Measurements from ENCODE around the gene CCDC178.

CCDC178 gene

DNA sequence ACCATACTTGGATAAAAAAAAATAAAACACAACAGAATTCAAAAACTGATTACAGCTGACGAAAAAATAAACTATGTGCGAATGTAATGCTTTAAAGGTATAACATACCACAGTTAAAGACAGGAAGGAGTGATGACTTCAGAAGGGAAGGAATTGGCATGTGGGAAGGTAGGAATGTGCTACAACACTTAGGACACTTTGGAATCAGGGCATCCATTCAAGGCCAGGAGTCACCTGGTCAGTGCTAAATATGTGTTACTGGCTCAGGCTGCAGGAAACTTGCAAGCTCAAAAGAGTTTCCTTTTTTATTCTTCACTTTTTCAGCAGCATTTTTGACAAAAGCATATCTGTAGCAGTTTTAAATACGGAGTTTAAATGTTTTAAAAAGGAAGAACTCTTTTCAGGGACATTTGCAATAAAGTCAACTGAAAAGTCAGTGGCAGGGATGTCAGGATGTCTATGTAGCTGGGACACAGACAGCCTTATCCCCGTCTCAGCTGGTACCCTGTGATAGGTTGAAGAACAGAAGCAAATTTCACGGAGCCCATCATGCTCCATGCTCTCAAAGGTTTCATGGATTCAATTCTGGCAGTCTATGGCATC is 529.7 kb downstream of the CCDC178 start:
- Histone ChIP-seq H3K9me3 (ENCODE audit: control insufficient read depth, low read length) (no peaks in the 10 kb centered on the region), H3K4me1 (ENCODE audit: control insufficient read depth, insufficient read depth, low read length) (no peaks in the 10 kb centered on the region), H3K27me3 (ENCODE audit: control insufficient read depth, insufficient read depth, low read length, poor library complexity, severe bottlenecking) (no peaks in the 10 kb centered on the region), H3K36me3 (ENCODE audit: control insufficient read depth, insufficient read depth, low read length) (no peaks in the 10 kb centered on the region), H3K27ac (ENCODE audit: insufficient read depth, low read depth, low read length, poor library complexity, severe bottlenecking) (no peak overlapping the region), H3K4me3 (ENCODE audit: insufficient read depth, low read depth, low read length) (no peak overlapping the region)
- 90 to 94% methylated on average over 5 of the region's 5 CpGs for WGBS, 2 experiments

- WGBS, 2 experiments, result 82 to 86% methylated on average over 4 to 5 of the region's 5 CpGs
- Histone ChIP-seq H3K4me3 (ENCODE audit: insufficient read depth, low read depth, low read length) (no peak overlapping the region), H3K9me3 (ENCODE audit: control insufficient read depth, low read length) (no peaks in the 10 kb centered on the region), H3K27me3 (ENCODE audit: control insufficient read depth, insufficient read depth, low read length, poor library complexity, severe bottlenecking) (no peaks in the 10 kb centered on the region), H3K4me1 (ENCODE audit: control insufficient read depth, insufficient read depth, low read length) (no peaks in the 10 kb centered on the region), H3K27ac (ENCODE audit: insufficient read depth, low read depth, low read length, poor library complexity, severe bottlenecking) (no peak overlapping the region), H3K36me3 (ENCODE audit: control insufficient read depth, insufficient read depth, low read length) (no peaks in the 10 kb centered on the region)
These were observed 530.5 kb downstream of the CCDC178 start for GRCh38 chr18:32909798-32910561.

DNA sequence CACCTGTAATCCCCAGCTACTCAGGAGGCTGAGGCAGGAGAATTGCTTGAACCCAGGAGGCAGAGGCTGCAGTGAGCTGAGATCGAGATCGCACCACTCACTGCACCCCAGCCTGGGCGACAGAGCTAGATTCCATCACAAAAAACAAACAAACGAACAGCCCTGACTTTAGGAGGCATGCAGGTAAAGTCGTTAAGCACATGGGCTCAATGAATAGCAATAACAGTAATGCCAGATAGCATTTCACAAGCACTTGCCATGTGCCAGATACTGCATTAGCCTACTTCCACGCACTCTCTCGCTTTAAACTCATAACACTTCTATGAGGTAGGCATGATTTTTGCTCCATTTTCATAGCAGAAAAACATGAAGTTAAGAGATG is 532.1 kb downstream of the CCDC178 start:
- H3K4me3 ChIP-seq (ENCODE audit: insufficient read depth, low read depth, low read length), result no peak overlapping the region
- no peaks in the 10 kb centered on the region for H3K4me1 ChIP-seq (ENCODE audit: control insufficient read depth, insufficient read depth, low read length)
- WGBS, 2 experiments, result 90 to 93% methylated on average over 5 to 7 of the region's 7 CpGs

GRCh38 chr18:32907648-32908423 is 532.7 kb downstream of the CCDC178 start:
- H3K4me3 ChIP-seq (ENCODE audit: insufficient read depth, low read depth, low read length), result no peak overlapping the region
- H3K27ac ChIP-seq (ENCODE audit: insufficient read depth, low read depth, low read length, poor library complexity, severe bottlenecking), result no peak overlapping the region
- 91% methylated on average over 12 of the region's 12 CpGs for WGBS, 2 experiments
- H3K36me3 ChIP-seq (ENCODE audit: control insufficient read depth, insufficient read depth, low read length), result no peaks in the 10 kb centered on the region
- no peaks in the 10 kb centered on the region for H3K4me1 ChIP-seq (ENCODE audit: control insufficient read depth, insufficient read depth, low read length)
- H3K9me3 ChIP-seq (ENCODE audit: control insufficient read depth, low read length), result no peaks in the 10 kb centered on the region
- no peaks in the 10 kb centered on the region for H3K27me3 ChIP-seq (ENCODE audit: control insufficient read depth, insufficient read depth, low read length, poor library complexity, severe bottlenecking)

More for the DNA sequence above, 532.1 kb downstream of the CCDC178 start:
- Histone ChIP-seq H3K9me3 (ENCODE audit: control insufficient read depth, low read length) (no peaks in the 10 kb centered on the region), H3K27me3 (ENCODE audit: control insufficient read depth, insufficient read depth, low read length, poor library complexity, severe bottlenecking) (no peaks in the 10 kb centered on the region), H3K36me3 (ENCODE audit: control insufficient read depth, insufficient read depth, low read length) (no peaks in the 10 kb centered on the region), H3K27ac (ENCODE audit: insufficient read depth, low read depth, low read length, poor library complexity, severe bottlenecking) (no peak overlapping the region)

DNA sequence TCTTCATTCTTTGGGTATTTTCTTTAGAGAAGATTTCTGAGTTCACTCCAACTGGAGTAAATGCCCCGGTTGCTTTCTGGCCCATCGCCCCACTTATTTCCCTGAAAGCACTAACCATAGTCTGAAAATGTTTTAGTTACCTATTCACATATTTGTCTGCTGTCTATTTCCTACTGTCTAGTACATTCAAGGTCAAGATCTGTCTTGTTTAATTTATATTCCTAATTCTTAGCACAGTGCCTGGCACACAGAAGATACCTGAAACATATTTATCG is 533.3 kb downstream of the CCDC178 start:
- 95 to 100% methylated on average over 3 of the region's 3 CpGs for WGBS, 2 experiments
- Histone ChIP-seq H3K27me3 (ENCODE audit: control insufficient read depth, insufficient read depth, low read length, poor library complexity, severe bottlenecking) (no peaks in the 10 kb centered on the region), H3K27ac (ENCODE audit: insufficient read depth, low read depth, low read length, poor library complexity, severe bottlenecking) (no peak overlapping the region), H3K36me3 (ENCODE audit: control insufficient read depth, insufficient read depth, low read length) (no peaks in the 10 kb centered on the region), H3K9me3 (ENCODE audit: control insufficient read depth, low read length) (no peaks in the 10 kb centered on the region), H3K4me1 (ENCODE audit: control insufficient read depth, insufficient read depth, low read length) (no peaks in the 10 kb centered on the region), H3K4me3 (ENCODE audit: insufficient read depth, low read depth, low read length) (no peak overlapping the region)

GRCh38 chr18:32906506-32907310 is 533.8 kb downstream of the CCDC178 start:
- no peak overlapping the region for H3K4me3 ChIP-seq (ENCODE audit: insufficient read depth, low read depth, low read length)

DNA sequence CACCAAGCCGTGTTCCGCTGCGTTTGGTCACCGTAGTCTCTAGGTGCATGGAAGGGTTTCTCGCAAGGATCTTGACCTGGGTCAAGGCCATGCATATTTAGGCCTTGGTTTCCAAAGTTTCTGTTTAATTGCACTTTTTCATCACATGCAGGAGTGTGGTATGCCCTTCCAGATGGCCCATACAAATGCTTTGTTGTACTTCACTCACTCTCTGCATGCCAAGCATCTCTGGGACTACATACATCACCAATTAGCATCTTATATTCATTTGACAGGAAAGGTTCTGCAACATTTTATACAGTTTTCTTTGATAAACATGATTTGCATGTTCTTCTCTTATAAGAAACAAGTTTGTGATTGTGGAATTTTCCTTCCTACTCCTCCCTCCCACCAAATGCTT is 534.9 kb downstream of the CCDC178 start:
- no peaks in the 10 kb centered on the region for H3K4me1 ChIP-seq (ENCODE audit: control insufficient read depth, insufficient read depth, low read length)
- H3K27me3 ChIP-seq (ENCODE audit: control insufficient read depth, insufficient read depth, low read length, poor library complexity, severe bottlenecking), result no peaks in the 10 kb centered on the region
- H3K9me3 ChIP-seq (ENCODE audit: control insufficient read depth, low read length), result no peaks in the 10 kb centered on the region
- no peaks in the 10 kb centered on the region for H3K36me3 ChIP-seq (ENCODE audit: control insufficient read depth, insufficient read depth, low read length)
- H3K4me3 ChIP-seq (ENCODE audit: insufficient read depth, low read depth, low read length), result no peak overlapping the region
- H3K27ac ChIP-seq (ENCODE audit: insufficient read depth, low read depth, low read length, poor library complexity, severe bottlenecking), result no peak overlapping the region
- WGBS, 2 experiments, result 96 to 97% methylated on average over 5 of the region's 5 CpGs

More at GRCh38 chr18:32906506-32907310, 533.8 kb downstream of the CCDC178 start:
- Histone ChIP-seq H3K36me3 (ENCODE audit: control insufficient read depth, insufficient read depth, low read length) (no peaks in the 10 kb centered on the region), H3K27me3 (ENCODE audit: control insufficient read depth, insufficient read depth, low read length, poor library complexity, severe bottlenecking) (no peaks in the 10 kb centered on the region), H3K27ac (ENCODE audit: insufficient read depth, low read depth, low read length, poor library complexity, severe bottlenecking) (no peak overlapping the region), H3K4me1 (ENCODE audit: control insufficient read depth, insufficient read depth, low read length) (no peaks in the 10 kb centered on the region), H3K9me3 (ENCODE audit: control insufficient read depth, low read length) (no peaks in the 10 kb centered on the region)
- 93 to 94% methylated on average over 10 of the region's 10 CpGs for WGBS, 2 experiments

DNA sequence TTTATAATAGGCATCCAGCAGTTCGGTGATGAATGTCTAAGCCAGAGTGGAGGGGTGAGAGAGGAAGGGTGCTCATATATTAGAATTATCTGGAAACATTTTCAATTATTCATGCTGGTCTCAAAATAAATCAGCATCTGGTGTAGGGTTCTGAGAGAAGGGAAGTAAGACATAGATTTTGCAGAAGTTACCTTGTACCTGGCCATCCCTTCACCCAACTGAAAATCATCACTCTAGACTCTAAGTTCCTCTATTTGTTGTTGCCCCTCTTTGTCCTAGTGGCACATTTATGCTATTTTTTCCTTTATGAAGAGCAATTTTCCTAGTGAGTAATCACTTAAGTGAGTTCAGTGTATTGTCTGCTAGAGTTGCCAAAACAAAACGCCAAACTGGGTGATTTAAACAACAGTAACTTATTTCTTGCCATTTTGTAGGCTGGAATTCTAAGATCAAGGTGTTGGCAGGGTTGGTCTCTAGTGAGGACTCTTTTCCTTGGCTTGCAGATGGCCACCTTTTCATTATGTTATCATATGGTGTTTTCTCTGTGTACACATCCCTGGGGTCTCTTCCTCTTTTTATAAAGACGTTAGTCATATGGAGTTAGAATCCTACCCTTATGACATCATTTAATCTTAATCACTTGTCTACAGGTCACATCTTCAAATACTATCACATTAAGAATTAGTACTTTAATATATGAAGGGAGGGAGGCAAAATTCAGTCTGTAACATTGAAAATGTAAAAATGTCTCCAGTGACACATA is 537.8 kb downstream of the CCDC178 start:
- no peaks in the 10 kb centered on the region for H3K36me3 ChIP-seq (ENCODE audit: control insufficient read depth, insufficient read depth, low read length)
- no peak overlapping the region for H3K4me3 ChIP-seq (ENCODE audit: insufficient read depth, low read depth, low read length)
- WGBS, 2 experiments, result 96% methylated on average over 2 of the region's 3 CpGs
- H3K27ac ChIP-seq (ENCODE audit: insufficient read depth, low read depth, low read length, poor library complexity, severe bottlenecking), result no peak overlapping the region
- H3K9me3 ChIP-seq (ENCODE audit: control insufficient read depth, low read length), result no peaks in the 10 kb centered on the region
- H3K4me1 ChIP-seq (ENCODE audit: control insufficient read depth, insufficient read depth, low read length), result no peaks in the 10 kb centered on the region
- H3K27me3 ChIP-seq (ENCODE audit: control insufficient read depth, insufficient read depth, low read length, poor library complexity, severe bottlenecking), result no peaks in the 10 kb centered on the region

GRCh38 chr18:32899819-32900218 is 540.7 kb downstream of the CCDC178 start:
- Histone ChIP-seq H3K27ac (ENCODE audit: insufficient read depth, low read depth, low read length, poor library complexity, severe bottlenecking) (no peak overlapping the region), H3K4me3 (ENCODE audit: insufficient read depth, low read depth, low read length) (no peak overlapping the region), H3K9me3 (ENCODE audit: control insufficient read depth, low read length) (no peaks in the 10 kb centered on the region), H3K27me3 (ENCODE audit: control insufficient read depth, insufficient read depth, low read length, poor library complexity, severe bottlenecking) (no peaks in the 10 kb centered on the region), H3K36me3 (ENCODE audit: control insufficient read depth, insufficient read depth, low read length) (no peaks in the 10 kb centered on the region), H3K4me1 (ENCODE audit: control insufficient read depth, insufficient read depth, low read length) (no peaks in the 10 kb centered on the region)
- WGBS, 2 experiments, result 89 to 91% methylated on average over 3 of the region's 3 CpGs
